ENCODE results near the gene SORCS1. TPM values are rescaled to one million over a fixed set of nuclear protein-coding genes. Genes with fewer than 3 reads are reported as not detected.

The SORCS1 gene
- total RNA-seq, 1 experiment from 2014 or later, result not detected

GRCh38 chr10:106816318-106817085 lies 348.0 kb downstream of the SORCS1 start:
- no peaks in the 10 kb centered on the region for H3K36me3 ChIP-seq (ENCODE audit: low read depth)
- no peak for TF ChIP-seq EZH2 (IDR thresholded peaks at IDR 0.05; ENCODE audit: low read depth)
- TF ChIP-seq, protein P1, sequence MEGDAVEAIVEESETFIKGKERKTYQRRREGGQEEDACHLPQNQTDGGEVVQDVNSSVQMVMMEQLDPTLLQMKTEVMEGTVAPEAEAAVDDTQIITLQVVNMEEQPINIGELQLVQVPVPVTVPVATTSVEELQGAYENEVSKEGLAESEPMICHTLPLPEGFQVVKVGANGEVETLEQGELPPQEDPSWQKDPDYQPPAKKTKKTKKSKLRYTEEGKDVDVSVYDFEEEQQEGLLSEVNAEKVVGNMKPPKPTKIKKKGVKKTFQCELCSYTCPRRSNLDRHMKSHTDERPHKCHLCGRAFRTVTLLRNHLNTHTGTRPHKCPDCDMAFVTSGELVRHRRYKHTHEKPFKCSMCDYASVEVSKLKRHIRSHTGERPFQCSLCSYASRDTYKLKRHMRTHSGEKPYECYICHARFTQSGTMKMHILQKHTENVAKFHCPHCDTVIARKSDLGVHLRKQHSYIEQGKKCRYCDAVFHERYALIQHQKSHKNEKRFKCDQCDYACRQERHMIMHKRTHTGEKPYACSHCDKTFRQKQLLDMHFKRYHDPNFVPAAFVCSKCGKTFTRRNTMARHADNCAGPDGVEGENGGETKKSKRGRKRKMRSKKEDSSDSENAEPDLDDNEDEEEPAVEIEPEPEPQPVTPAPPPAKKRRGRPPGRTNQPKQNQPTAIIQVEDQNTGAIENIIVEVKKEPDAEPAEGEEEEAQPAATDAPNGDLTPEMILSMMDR (conservative IDR thresholded peaks at IDR 0.05), result no peak
- H3K27ac ChIP-seq, result no peak overlapping the region
- intact Hi-C loops (cut with micrococcal nuclease; ENCODE audit: unreplicated experiment), result no loop called here
- BruUV-seq (replicated peaks), result no TSS peak
- H4K20me1 ChIP-seq (ENCODE audit: insufficient read depth), result no peaks in the 10 kb centered on the region
- no peaks in the 10 kb centered on the region for H3F3A ChIP-seq (ENCODE audit: insufficient read depth, low read depth)
- H3K4me3 ChIP-seq, result no peak overlapping the region
- DNase-seq, result no peak
- H3K9me2 ChIP-seq (ENCODE audit: insufficient read depth), result no peaks in the 10 kb centered on the region
- ChIA-PET POLR2A (ENCODE audit: unreplicated experiment) (no interaction called here), CTCF (no interaction called here)
- H3K4me2 ChIP-seq, result no peak overlapping the region
- no peaks in the 10 kb centered on the region for H3K79me2 ChIP-seq (ENCODE audit: low read depth)
- H3K9me3 ChIP-seq (ENCODE audit: insufficient read depth, low read depth), result no peaks in the 10 kb centered on the region
- H2AFZ ChIP-seq, result no peak overlapping the region
- H3K27me3 ChIP-seq (ENCODE audit: insufficient read depth, low read depth), result no peaks in the 10 kb centered on the region; the same call in 1 of the 2 replicates
- H3K4me1 ChIP-seq (replicated peaks; ENCODE audit: insufficient read depth), result no peaks in the 10 kb centered on the region

- TF ChIP-seq, protein P1 (conservative IDR thresholded peaks at IDR 0.05), result no peak
- TF ChIP-seq EZH2 (IDR thresholded peaks at IDR 0.05; ENCODE audit: low read depth), result no peak
Measured at GRCh38 chr10:106815427-106816043, 349.0 kb downstream of the SORCS1 start.

GRCh38 chr10:106804992-106805582 lies 359.4 kb downstream of the SORCS1 start:
- ChIA-PET CTCF (no interaction called here), POLR2A (ENCODE audit: unreplicated experiment) (no interaction called here)
- no peak for TF ChIP-seq EZH2 (IDR thresholded peaks at IDR 0.05; ENCODE audit: low read depth)
- TF ChIP-seq, protein P1 (conservative IDR thresholded peaks at IDR 0.05), result no peak
- Histone ChIP-seq H2AFZ (no peak overlapping the region), H3K4me3 (no peak overlapping the region), H3K4me1 (replicated peaks; ENCODE audit: insufficient read depth) (no peaks in the 10 kb centered on the region), H3F3A (ENCODE audit: insufficient read depth, low read depth) (no peaks in the 10 kb centered on the region), H3K9me3 (ENCODE audit: insufficient read depth, low read depth) (no peaks in the 10 kb centered on the region), H3K4me2 (no peak overlapping the region), H4K20me1 (ENCODE audit: insufficient read depth) (no peaks in the 10 kb centered on the region), H3K27me3 (ENCODE audit: insufficient read depth, low read depth) (no peaks in the 10 kb centered on the region), H3K27ac (no peak overlapping the region), H3K79me2 (ENCODE audit: low read depth) (no peaks in the 10 kb centered on the region), H3K9me2 (ENCODE audit: insufficient read depth) (no peaks in the 10 kb centered on the region), H3K36me3 (ENCODE audit: low read depth) (no peaks in the 10 kb centered on the region)
- no TSS peak for BruUV-seq (replicated peaks)
- intact Hi-C loops (cut with micrococcal nuclease; ENCODE audit: unreplicated experiment), result no loop called here
- DNase-seq, result no peak

More at GRCh38 chr10:106815427-106816043, 349.0 kb downstream of the SORCS1 start:
- no peaks in the 10 kb centered on the region for H3K9me3 ChIP-seq (ENCODE audit: insufficient read depth, low read depth)
- no peak overlapping the region for H3K4me2 ChIP-seq
- BruUV-seq (replicated peaks), result no TSS peak
- no peaks in the 10 kb centered on the region for H3K9me2 ChIP-seq (ENCODE audit: insufficient read depth)
- no peaks in the 10 kb centered on the region for H3K4me1 ChIP-seq (replicated peaks; ENCODE audit: insufficient read depth)
- CTCF ChIA-PET, result no interaction called here
- POLR2A ChIA-PET (ENCODE audit: unreplicated experiment), result no interaction called here
- no peaks in the 10 kb centered on the region for H3K36me3 ChIP-seq (ENCODE audit: low read depth)
- no peak overlapping the region for H3K27ac ChIP-seq
- H3K27me3 ChIP-seq (ENCODE audit: insufficient read depth, low read depth), result no peaks in the 10 kb centered on the region; the same call in 1 of the 2 replicates
- no peak for DNase-seq
- H2AFZ ChIP-seq, result no peak overlapping the region
- no peaks in the 10 kb centered on the region for H4K20me1 ChIP-seq (ENCODE audit: insufficient read depth)
- no peaks in the 10 kb centered on the region for H3K79me2 ChIP-seq (ENCODE audit: low read depth)
- intact Hi-C loops (cut with micrococcal nuclease; ENCODE audit: unreplicated experiment), result no loop called here
- no peaks in the 10 kb centered on the region for H3F3A ChIP-seq (ENCODE audit: insufficient read depth, low read depth)
- no peak overlapping the region for H3K4me3 ChIP-seq

Data from PC-9 (cell line).